MM.1S (cell line): ENCODE measurements around the gene CADM2.

Experiments used
- DNase-seq: peaks from one replicate; pipeline ENCODE4 v3.0.0-alpha.2; 2015
- H2AFZ ChIP-seq: fragments of 300-600 bp; sonication (generic); 2 replicates; pipeline ENCODE4 v1.6.0; 2016; ENCODE audit warnings: antibody characterized with exemption, low read length
- H3F3A ChIP-seq: fragments of 300-600 bp; sonication (generic); 2 replicates; pipeline ENCODE4 v1.6.1; 2016; ENCODE audit warnings: mild to moderate bottlenecking, antibody characterized with exemption, low read length, moderate library complexity, mixed read lengths; ENCODE audit not compliant: insufficient read depth
- H3K27ac ChIP-seq: fragments of 300-600 bp; sonication (generic); 2 replicates; pipeline ENCODE4 v1.5.1; 2016; ENCODE audit warnings: mild to moderate bottlenecking, low read length
- H3K27me3 ChIP-seq: fragments of 300-600 bp; sonication (generic); replicated peaks from 2 replicates; pipeline ENCODE4 v1.6.0; 2016; ENCODE audit warnings: low read length; ENCODE audit not compliant: insufficient read depth
- H3K36me3 ChIP-seq: fragments of 300-600 bp; sonication (generic); replicated peaks from 2 replicates; pipeline ENCODE4 v1.6.1; 2016; ENCODE audit warnings: mild to moderate bottlenecking, low read length, mixed read lengths; ENCODE audit not compliant: insufficient read depth
- H3K4me1 ChIP-seq: fragments of 300-600 bp; sonication (generic); 2 replicates; pipeline ENCODE4 v1.6.1; 2016; ENCODE audit warnings: low read length, mixed read lengths
- H3K4me2 ChIP-seq: fragments of 300-600 bp; sonication (generic); 2 replicates; pipeline ENCODE4 v1.6.0; 2016; ENCODE audit warnings: low read depth, low read length
- H3K4me3 ChIP-seq: fragments of 300-600 bp; sonication (generic); 2 replicates; pipeline ENCODE4 v1.5.1; 2016; ENCODE audit warnings: low read length, mixed read lengths
- H3K79me2 ChIP-seq: fragments of 300-600 bp; sonication (generic); 2 replicates; pipeline ENCODE4 v1.6.1; 2016; ENCODE audit warnings: mixed run types, low read length, mixed read lengths
- H3K9ac ChIP-seq: fragments of 300-600 bp; sonication (generic); 2 replicates; pipeline ENCODE4 v1.6.1; 2016; ENCODE audit warnings: low read length, mixed read lengths
- H3K9me2 ChIP-seq: fragments of 300-600 bp; sonication (generic); replicated peaks from 2 replicates; pipeline ENCODE4 v1.6.1; 2016; ENCODE audit warnings: mild to moderate bottlenecking, low read length, mixed read lengths; ENCODE audit not compliant: insufficient read depth
- H3K9me3 ChIP-seq: fragments of 300-600 bp; sonication (generic); replicated peaks from 2 replicates; pipeline ENCODE4 v1.6.1; 2016; ENCODE audit warnings: mild to moderate bottlenecking, low read length, mixed read lengths; ENCODE audit not compliant: insufficient read depth
- H4K20me1 ChIP-seq: fragments of 300-600 bp; sonication (generic); 2 replicates; pipeline ENCODE4 v1.6.1; 2016; ENCODE audit warnings: mild to moderate bottlenecking, low read length, moderate library complexity, mixed read lengths; ENCODE audit not compliant: insufficient read depth
- EZH2 ChIP-seq: fragments of 300-600 bp; sonication (generic); optimal IDR thresholded peaks from 2 replicates; pipeline ENCODE3; 2017; ENCODE audit warnings: low read depth, mild to moderate bottlenecking, antibody characterized with exemption, low read length, mixed read lengths
- EZH2phosphoT487 ChIP-seq: fragments of 300-600 bp; sonication (generic); IDR thresholded peaks from 2 replicates; pipeline ENCODE4 v1.6.1; 2018; ENCODE audit warnings: antibody characterized with exemption, low read length
- TF ChIP-seq, protein P1 (sequence below): fragments of 300-600 bp; sonication (generic); IDR thresholded peaks from 2 replicates; pipeline ENCODE4 v1.5.1; 2016; ENCODE audit warnings: antibody characterized with exemption, low read length, mixed read lengths

The CADM2 gene

DNA sequence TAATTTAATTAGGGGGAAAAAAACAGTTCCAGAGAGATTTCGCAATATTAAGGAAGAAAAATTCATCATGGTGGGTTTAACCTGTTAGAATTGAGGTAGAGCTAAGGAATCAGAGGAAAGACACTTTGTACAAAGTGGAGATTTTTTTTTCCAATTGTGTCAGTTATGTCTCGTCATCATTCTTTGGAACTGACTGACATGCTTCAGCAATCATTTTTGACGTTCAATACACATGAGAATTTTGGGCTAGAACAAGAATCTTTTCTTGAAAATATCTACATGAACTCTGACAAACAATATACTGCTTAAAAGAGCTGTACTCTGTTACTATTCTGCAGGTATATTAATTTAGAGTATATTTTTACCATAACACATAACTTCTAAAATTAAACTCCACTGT is 878.6 kb downstream of the CADM2 start:
- Histone ChIP-seq H2AFZ (no peak overlapping the region), H3K4me3 (no peak overlapping the region), H3K36me3 (no peaks in the 10 kb centered on the region), H3F3A (no peaks in the 10 kb centered on the region), H3K79me2 (no peaks in the 10 kb centered on the region), H4K20me1 (no peaks in the 10 kb centered on the region), H3K9me2 (no peaks in the 10 kb centered on the region), H3K4me1 (no peaks in the 10 kb centered on the region), H3K27me3 (no peaks in the 10 kb centered on the region), H3K9me3 (no peaks in the 10 kb centered on the region), H3K9ac (no peak overlapping the region), H3K4me2 (no peak overlapping the region), H3K27ac (no peak overlapping the region)
- TF ChIP-seq EZH2 = no peak
- TF ChIP-seq EZH2phosphoT487 = no peak
- TF ChIP-seq, protein P1, sequence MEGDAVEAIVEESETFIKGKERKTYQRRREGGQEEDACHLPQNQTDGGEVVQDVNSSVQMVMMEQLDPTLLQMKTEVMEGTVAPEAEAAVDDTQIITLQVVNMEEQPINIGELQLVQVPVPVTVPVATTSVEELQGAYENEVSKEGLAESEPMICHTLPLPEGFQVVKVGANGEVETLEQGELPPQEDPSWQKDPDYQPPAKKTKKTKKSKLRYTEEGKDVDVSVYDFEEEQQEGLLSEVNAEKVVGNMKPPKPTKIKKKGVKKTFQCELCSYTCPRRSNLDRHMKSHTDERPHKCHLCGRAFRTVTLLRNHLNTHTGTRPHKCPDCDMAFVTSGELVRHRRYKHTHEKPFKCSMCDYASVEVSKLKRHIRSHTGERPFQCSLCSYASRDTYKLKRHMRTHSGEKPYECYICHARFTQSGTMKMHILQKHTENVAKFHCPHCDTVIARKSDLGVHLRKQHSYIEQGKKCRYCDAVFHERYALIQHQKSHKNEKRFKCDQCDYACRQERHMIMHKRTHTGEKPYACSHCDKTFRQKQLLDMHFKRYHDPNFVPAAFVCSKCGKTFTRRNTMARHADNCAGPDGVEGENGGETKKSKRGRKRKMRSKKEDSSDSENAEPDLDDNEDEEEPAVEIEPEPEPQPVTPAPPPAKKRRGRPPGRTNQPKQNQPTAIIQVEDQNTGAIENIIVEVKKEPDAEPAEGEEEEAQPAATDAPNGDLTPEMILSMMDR = no peak
- DNase-seq = no peak

DNA sequence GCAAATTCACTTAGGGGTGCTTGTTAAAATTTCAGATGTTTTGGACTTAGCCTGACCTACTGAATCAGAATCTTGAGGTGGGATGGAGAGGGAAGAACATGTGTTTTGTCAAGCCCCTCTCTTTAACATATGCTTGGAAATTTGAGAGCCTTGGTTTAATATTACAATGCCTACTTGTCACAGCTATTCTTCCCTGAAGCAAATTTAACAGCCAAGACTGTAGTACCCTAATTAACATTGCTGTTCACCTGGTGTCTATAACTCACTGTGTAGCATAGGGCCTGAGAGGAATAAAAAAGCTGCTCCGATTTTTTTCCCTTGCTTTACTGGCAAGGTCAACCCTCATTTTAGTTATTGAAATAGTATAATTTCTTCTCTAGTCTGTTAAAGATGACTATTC is 880.1 kb downstream of the CADM2 start:
- Histone ChIP-seq H3K36me3 (no peaks in the 10 kb centered on the region), H3F3A (no peaks in the 10 kb centered on the region), H4K20me1 (no peaks in the 10 kb centered on the region; the same call in 1 of the 2 replicates), H3K4me3 (no peak overlapping the region), H3K27ac (no peak overlapping the region), H3K9ac (no peak overlapping the region), H3K9me3 (no peaks in the 10 kb centered on the region), H3K4me1 (no peaks in the 10 kb centered on the region), H3K9me2 (no peaks in the 10 kb centered on the region), H3K27me3 (no peaks in the 10 kb centered on the region), H2AFZ (no peak overlapping the region), H3K79me2 (no peaks in the 10 kb centered on the region), H3K4me2 (no peak overlapping the region)
- TF ChIP-seq EZH2phosphoT487 (no peak), EZH2 (no peak)
- TF ChIP-seq, protein P1 = no peak
- no peak for DNase-seq

DNA sequence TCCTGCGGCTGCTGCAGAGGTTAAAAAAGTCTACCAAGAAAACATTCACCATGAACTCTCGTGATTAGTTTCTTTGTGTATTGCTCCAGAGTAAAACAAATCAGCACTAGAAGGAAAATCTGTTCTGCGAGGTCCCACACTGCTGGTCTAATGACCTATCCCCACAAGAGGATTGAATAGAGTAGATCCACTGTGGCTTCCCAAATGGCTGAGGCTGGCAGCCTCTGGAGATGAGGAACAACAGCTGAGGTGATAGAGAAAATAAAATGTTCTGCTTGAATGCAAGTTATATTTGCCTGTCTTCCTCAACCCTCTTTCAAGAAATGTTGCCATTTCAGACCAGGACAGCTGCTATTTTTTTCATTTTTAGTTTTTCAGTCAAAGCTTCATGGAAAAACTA is 883.3 kb downstream of the CADM2 start:
- H3K4me2 ChIP-seq = no peak overlapping the region
- no peaks in the 10 kb centered on the region for H3K36me3 ChIP-seq
- no peaks in the 10 kb centered on the region; the same call in 1 of the 2 replicates for H4K20me1 ChIP-seq
- H2AFZ ChIP-seq = no peak overlapping the region
- DNase-seq = no peak
- TF ChIP-seq, protein P1 = no peak
- no peak overlapping the region for H3K9ac ChIP-seq
- H3K4me3 ChIP-seq = no peak overlapping the region
- H3K9me3 ChIP-seq = no peaks in the 10 kb centered on the region
- H3K79me2 ChIP-seq = no peaks in the 10 kb centered on the region
- H3K27ac ChIP-seq = no peak overlapping the region
- no peaks in the 10 kb centered on the region for H3K9me2 ChIP-seq
- H3K27me3 ChIP-seq = no peaks in the 10 kb centered on the region
- H3F3A ChIP-seq = no peaks in the 10 kb centered on the region
- H3K4me1 ChIP-seq = no peaks in the 10 kb centered on the region
